GM12891 (cell line): Measurements from ENCODE around the gene ABCA9. TPM values are rescaled to one million over a fixed set of nuclear protein-coding genes. Genes with fewer than 3 reads are reported as not detected.

Source experiments
- DNase-seq: peaks from one replicate; pipeline ENCODE4 v3.0.0; 2011; ENCODE audit warnings: low spot score; ENCODE audit not compliant: insufficient read length
- FAIRE-seq: peaks from 2 replicates; lab custom pipeline; 2011; peaks lifted over from hg19 to GRCh38; lab: Jason Lieb, UNC
- PAX5 ChIP-seq: IDR thresholded peaks from 2 replicates; pipeline ENCODE4 v1.6.1; 2011; ENCODE audit warnings: low read length, moderate library complexity, mild to moderate bottlenecking; ENCODE audit not compliant: insufficient read depth, severe bottlenecking
- POLR2A ChIP-seq: IDR thresholded peaks from 2 replicates; pipeline ENCODE4 v1.6.1; 2011; ENCODE audit warnings: low read depth, low read length, control low read depth
- POLR2AphosphoS5 ChIP-seq: IDR thresholded peaks from 2 replicates; pipeline ENCODE4 v1.6.1; 2011; ENCODE audit warnings: low read depth, low read length, control low read depth
- POU2F2 ChIP-seq: IDR thresholded peaks from 2 replicates; pipeline ENCODE4 v1.6.1; 2011; ENCODE audit warnings: low read depth, mild to moderate bottlenecking, control low read depth, low read length, moderate library complexity
- SPI1 ChIP-seq: IDR thresholded peaks from 2 replicates; pipeline ENCODE4 v1.6.1; 2011; ENCODE audit warnings: low read depth, low read length, control low read depth
- TAF1 ChIP-seq: IDR thresholded peaks from 2 replicates; pipeline ENCODE4 v1.6.1; 2011; ENCODE audit warnings: low read depth, low read length, control low read depth
- polyA plus RNA-seq: library from polyadenylated mRNA; unstranded; fragments of >200 nt; gene quantifications from one replicate; pipeline ENCODE4 v1.2.1, GENCODE V29; 2012; ENCODE audit warnings: low read depth, missing spikeins, inconsistent platforms; ENCODE audit not compliant: missing spikeins

The ABCA9 gene, protein sequence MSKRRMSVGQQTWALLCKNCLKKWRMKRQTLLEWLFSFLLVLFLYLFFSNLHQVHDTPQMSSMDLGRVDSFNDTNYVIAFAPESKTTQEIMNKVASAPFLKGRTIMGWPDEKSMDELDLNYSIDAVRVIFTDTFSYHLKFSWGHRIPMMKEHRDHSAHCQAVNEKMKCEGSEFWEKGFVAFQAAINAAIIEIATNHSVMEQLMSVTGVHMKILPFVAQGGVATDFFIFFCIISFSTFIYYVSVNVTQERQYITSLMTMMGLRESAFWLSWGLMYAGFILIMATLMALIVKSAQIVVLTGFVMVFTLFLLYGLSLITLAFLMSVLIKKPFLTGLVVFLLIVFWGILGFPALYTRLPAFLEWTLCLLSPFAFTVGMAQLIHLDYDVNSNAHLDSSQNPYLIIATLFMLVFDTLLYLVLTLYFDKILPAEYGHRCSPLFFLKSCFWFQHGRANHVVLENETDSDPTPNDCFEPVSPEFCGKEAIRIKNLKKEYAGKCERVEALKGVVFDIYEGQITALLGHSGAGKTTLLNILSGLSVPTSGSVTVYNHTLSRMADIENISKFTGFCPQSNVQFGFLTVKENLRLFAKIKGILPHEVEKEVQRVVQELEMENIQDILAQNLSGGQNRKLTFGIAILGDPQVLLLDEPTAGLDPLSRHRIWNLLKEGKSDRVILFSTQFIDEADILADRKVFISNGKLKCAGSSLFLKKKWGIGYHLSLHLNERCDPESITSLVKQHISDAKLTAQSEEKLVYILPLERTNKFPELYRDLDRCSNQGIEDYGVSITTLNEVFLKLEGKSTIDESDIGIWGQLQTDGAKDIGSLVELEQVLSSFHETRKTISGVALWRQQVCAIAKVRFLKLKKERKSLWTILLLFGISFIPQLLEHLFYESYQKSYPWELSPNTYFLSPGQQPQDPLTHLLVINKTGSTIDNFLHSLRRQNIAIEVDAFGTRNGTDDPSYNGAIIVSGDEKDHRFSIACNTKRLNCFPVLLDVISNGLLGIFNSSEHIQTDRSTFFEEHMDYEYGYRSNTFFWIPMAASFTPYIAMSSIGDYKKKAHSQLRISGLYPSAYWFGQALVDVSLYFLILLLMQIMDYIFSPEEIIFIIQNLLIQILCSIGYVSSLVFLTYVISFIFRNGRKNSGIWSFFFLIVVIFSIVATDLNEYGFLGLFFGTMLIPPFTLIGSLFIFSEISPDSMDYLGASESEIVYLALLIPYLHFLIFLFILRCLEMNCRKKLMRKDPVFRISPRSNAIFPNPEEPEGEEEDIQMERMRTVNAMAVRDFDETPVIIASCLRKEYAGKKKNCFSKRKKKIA (N-terminal part only)
- polyA plus RNA-seq = 0.49 TPM

DNA sequence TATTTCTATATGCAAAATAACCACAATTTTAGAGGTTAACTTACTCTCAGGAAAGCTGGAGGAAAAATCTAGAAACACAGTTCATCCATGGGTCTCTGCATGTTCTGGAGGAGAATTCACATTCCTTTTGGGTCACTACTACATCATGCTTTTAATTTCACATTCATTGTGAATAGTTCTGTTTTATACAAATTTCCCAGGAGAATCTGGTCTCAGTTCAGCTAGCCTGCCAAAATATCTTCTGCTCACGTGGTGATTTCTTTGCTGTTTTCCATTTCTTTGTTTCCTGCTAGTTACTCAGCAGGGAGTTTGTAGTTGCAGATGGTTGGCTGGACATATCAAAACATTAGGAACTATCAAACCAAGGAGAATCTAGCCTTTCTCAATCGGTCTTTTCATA, at the start of gene ABCA9:
Gene ABCA9 (minus strand): TSS at position 106 of the 400 bp plus-strand sequence. CDS start 9,801 bp downstream, outside the sequence.
- no peak for FAIRE-seq
- TF ChIP-seq POU2F2 = no peak
- TF ChIP-seq POLR2AphosphoS5 = no peak
- TF ChIP-seq PAX5 = no peak
- no peak for TF ChIP-seq SPI1
- TF ChIP-seq TAF1 = no peak
- TF ChIP-seq POLR2A = no peak
- DNase-seq = no peak

DNA sequence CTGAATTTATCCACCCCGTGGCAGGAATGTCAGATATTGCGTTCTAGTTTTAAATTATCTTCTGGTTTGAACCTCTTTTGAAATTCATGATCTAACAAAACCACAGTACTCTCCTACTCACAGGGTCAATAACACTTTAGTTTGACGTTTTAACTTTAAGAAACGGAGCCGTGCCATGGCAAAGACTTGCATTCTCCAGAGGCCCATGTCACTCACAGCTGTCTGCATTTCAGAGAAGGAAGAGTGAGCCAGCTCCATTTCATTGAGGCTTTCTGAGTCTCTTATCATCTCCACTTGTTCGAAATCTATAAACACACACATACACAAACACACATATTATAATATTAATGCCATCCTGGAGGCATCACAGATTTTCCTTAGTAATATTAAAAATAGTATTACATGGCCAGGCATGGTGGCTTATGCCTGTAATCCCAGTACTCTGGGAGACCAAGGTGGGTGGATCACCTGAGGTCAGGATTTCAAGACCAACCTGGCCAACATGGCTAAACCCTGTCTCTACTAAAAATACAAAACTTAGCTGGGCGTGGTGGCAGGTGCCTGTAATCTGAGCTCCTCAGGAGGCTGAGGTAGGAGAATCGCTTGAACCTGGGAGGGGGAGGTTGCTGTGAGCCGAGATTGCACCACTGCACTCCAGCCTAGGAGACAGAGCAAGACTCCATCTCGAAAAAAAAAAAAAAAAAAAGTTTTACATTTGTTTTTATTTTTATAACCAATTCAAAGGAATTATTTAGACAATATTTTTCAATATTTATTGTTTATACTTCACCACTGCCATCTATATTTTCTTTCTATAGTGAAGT, 45.4 kb upstream of the ABCA9 start:
- FAIRE-seq (no peak), DNase-seq (no peak)
- TF ChIP-seq TAF1 (no peak), POLR2AphosphoS5 (no peak)

DNA sequence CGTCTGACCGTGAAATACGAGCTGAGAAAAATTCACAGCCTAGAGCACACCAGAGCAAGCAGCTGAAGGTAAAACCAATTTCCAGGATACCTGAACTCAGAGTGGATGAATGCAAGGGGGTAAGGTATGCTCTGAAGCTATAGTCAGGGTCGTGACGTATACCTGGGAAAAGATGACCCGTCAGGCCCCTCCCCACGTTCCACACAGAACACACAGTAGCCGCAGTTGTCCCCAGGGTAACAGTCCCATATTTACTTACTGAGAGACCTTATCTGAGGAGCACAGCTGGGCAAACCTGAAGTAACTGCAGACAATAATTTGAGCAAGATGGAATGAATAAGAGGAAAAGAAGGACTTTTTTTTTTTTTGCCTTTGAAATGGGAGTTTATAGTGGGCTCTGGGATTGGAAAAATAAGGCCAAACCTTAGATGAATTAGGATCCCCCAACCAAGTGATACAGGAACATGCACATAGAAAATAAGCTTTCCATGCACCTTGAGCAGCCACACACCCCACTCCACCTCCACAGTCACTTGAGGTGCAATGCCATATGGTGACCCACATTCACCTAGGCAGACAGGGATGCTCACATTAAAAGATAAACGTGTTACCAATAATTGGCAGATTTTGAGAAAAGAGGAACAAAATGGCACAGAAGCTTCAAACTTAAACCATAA, 43.0 kb upstream of the ABCA9 start:
- TF ChIP-seq POU2F2 = no peak
- DNase-seq (no peak), FAIRE-seq (no peak)

DNA sequence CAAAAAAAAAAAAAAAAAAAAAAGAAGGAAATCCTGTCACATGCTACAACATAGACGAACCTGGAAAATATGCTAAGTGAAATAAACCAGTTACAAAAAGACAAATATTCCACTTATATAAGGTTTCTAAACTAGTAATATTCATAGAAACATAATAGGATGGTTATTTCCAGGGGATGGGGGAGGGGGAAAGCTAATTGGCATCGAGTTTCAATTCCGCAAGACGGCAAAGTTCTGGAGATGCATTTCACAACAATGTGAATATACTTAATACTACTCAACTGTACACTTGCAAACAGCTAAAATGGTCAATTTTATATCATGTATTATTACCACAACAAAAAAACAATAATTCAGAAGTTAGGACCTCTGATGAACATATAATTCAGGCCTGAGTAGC, 37.9 kb upstream of the ABCA9 start:
- FAIRE-seq = no peak
- TF ChIP-seq POLR2A (no peak), POU2F2 (no peak)
- no peak for DNase-seq

DNA sequence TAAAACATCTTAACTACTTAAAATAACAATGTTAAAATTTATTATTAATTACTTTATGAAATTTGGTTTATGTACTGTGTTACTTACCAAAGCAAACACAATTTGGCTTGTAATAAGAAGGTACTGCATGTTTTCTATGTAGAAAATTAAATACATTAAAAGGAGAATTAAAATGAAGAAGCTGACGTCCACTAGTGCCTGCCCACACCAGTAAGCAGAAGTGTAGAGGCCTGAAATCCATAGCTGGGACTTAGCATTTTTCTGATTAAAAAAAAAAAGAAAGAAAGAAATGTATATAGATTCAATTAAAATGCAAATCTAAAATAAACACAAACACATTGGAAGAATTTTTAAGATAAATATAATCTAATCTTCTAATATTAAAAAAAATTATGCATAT, 35.8 kb upstream of the ABCA9 start:
- DNase-seq = no peak
- TF ChIP-seq POLR2AphosphoS5 (no peak), POLR2A (no peak), TAF1 (no peak), POU2F2 (no peak), PAX5 (no peak), SPI1 (no peak)
- FAIRE-seq = no peak

DNA sequence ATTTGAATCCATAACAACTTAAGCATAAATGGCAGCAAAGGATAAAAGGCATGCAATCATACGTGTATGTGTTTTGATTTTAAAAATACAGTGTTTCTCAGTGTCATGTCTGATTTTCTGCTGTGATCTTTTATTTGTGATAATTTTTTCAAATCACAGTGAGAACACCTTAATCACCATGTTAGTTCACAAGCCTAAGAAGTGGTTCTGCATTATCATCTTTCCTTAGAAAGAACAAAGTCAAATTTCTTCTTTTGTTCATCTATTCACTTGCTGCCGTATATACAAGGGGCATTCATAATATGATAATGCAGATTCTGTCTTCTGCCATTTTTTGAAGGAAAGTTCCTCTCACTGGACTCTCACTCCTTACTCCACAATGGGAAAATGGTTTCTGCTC, 33.3 kb upstream of the ABCA9 start:
- TF ChIP-seq POU2F2 = no peak
- TF ChIP-seq POLR2A = no peak
- TF ChIP-seq SPI1 = no peak
- TF ChIP-seq TAF1 = no peak
- no peak for TF ChIP-seq POLR2AphosphoS5
- no peak for TF ChIP-seq PAX5
- no peak for FAIRE-seq
- no peak for DNase-seq

DNA sequence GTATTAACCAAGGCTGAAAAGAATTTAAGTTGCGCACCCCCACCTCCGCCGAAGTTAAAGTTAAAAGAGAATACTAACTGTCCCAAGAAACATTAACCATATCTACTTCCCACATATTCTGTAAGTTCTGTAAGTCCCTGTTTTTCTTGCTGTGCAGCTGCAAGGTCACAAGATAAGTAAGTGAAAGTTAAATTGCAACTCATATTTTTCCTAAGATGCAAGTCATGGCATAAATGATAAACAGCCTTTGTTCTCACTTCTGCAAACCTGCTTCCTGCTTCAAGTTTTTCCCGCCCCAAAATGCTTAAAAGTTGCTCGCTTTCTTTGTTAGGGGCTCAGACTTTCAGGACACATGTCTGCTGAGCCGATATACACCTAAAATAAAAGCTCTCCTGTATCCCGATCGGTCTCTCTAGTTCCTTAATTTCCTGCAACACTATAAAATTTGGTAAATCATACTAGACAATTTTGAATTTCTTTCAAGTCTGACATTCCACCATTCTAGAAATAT, 32.6 kb upstream of the ABCA9 start:
- DNase-seq = no peak
- no peak for TF ChIP-seq POU2F2
- TF ChIP-seq SPI1 = peak; percentile 91
- peak; percentile 38 for FAIRE-seq

DNA sequence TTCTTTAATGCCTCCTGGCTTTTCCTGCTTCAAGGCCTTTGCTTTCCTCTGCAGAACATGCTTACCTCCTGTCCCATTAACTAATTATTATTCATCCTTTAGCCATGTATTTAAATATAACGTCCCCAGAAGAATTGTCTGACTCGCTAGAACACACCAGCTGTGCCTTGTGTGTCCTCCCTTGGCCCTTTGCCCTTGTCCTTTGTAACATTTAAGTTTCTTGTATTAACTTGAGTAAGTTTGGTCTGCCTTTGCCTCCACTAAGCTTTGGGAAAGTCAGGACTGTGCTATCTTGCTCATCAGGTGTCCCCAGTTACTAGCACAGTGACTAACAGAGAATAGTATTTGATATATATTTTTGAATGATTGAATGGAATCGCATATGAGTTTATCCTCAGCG, 29.6 kb upstream of the ABCA9 start:
- FAIRE-seq (no peak), DNase-seq (no peak)
- TF ChIP-seq POLR2AphosphoS5 (no peak), POU2F2 (no peak)

DNA sequence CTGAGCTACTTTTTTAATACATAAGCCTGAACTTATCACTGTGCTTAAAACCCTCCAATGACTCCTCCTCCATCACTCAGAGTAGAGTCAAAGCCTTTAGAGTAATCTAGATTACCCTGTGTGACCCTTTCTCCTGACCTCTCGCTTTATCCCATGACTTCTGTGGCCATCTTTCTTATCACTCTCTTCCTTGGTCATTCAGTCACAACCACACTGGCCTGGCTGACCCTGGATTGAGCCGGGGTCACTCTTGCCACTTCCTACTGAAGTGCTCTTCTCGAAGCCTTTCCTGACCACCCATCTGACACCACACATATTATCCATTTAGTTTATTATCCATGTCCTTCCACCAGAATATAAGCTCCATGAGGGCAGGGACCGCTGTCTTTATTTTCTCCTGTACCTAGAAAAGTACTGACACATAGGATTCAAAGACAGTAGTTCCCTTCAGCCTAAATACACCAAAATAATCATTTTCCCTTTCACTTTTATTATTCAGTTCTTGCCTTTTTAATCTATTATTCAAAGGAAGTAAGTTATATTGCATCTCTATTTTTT, 28.0 kb upstream of the ABCA9 start:
- TF ChIP-seq PAX5 (no peak), POLR2AphosphoS5 (no peak), POLR2A (no peak), SPI1 (no peak), TAF1 (no peak), POU2F2 (no peak)
- DNase-seq (no peak), FAIRE-seq (no peak)
